Endothelial cell (in vitro differentiated cells): ENCODE measurements around the gene EHMT1. TPM values are rescaled to one million over a fixed set of nuclear protein-coding genes. Genes with fewer than 3 reads are reported as not detected.
"Not testable (repeated sequence)": the region's sequence is repeated elsewhere in the genome, so short reads cannot be mapped to it uniquely, and the experiment has no call there.

ENCODE experiments used
- DNase-seq: peaks from one replicate; pipeline ENCODE4 v3.0.0; 2021; ENCODE audit warnings: low spot score
- H3K27ac Mint-ChIP-seq: one replicate; pipeline ENCODE4 v1.8.0; 2021; ENCODE audit warnings: mixed read lengths, inconsistent platforms; ENCODE audit not compliant: unreplicated experiment
- H3K27me3 Mint-ChIP-seq: one replicate; pipeline ENCODE4 v1.8.0; 2021; ENCODE audit warnings: mild to moderate bottlenecking, moderate library complexity, mixed read lengths, inconsistent platforms; ENCODE audit not compliant: unreplicated experiment
- H3K36me3 Mint-ChIP-seq: one replicate; pipeline ENCODE4 v1.8.0; 2021; ENCODE audit warnings: mild to moderate bottlenecking, low read depth, mixed read lengths, inconsistent platforms; ENCODE audit not compliant: unreplicated experiment
- H3K4me1 Mint-ChIP-seq: one replicate; pipeline ENCODE4 v1.8.0; 2021; ENCODE audit warnings: mild to moderate bottlenecking, mixed read lengths, inconsistent platforms; ENCODE audit not compliant: unreplicated experiment
- H3K4me3 Mint-ChIP-seq: one replicate; pipeline ENCODE4 v1.8.0; 2021; ENCODE audit warnings: mild to moderate bottlenecking, mixed read lengths, inconsistent platforms; ENCODE audit not compliant: unreplicated experiment
- H3K9me3 Mint-ChIP-seq: one replicate; pipeline ENCODE4 v1.8.0; 2021; ENCODE audit warnings: mixed read lengths, inconsistent platforms; ENCODE audit not compliant: unreplicated experiment
- total RNA-seq: library from RNA; stranded (reverse); fragmentation: NEBNext Ultra II Directional; extraction: Animal tissue kit (Norgen Biotek cat#: 25700); gene quantifications from one replicate; pipeline ENCODE4 v1.2.1, GENCODE V29; 2021; ENCODE audit not compliant: unreplicated experiment
- TF ChIP-seq, protein P1 (sequence below): fragments of 200-600 bp; sonication (generic); IDR thresholded peaks from one replicate; pipeline ENCODE4 v1.5.0; 2021; ENCODE audit warnings: antibody characterized with exemption; ENCODE audit not compliant: unreplicated experiment

Gene EHMT1
- total RNA-seq, 1 donor from 2014 or later, result 120 TPM

DNA sequence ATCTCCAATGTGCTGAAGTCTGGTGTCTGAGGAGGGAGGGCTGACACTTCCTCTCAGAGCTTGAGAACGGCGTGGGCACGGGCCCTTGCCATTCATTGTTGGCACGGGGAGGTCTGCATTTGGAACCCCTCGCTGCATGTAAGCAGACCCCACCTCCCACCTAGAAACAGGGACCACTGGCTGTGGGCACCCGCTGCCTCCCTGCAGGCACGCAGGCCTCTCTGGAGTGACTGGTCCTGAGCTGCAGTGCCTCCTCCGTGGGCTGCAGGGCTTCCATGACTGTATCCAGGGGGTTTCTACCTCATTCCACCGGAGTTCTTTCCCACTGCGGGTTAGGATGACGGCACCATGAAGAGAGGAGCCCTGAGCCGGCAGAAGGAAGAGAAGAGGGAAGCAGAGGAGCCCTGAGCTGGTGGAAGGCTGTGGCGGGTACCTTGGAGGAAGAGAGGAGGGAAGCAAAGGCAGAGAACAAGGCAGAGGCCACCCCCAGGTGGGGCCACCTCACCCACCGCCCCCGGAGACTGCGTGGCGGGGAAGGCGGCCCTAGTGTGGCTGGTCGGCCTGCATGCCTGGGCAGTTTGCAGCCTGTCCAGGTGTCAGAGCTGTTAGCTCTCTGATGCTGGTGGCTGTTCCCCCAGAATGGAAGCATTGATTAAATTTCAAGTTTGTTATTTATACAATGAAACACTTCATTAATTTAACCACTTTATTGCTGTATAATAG is 183.9 kb downstream of the EHMT1 start:
- Mint-ChIP-seq H3K4me1 (peaks cover under 1% of the 10 kb centered on the region), H3K36me3 (peaks cover 70% of the 10 kb centered on the region), H3K9me3 (no peaks in the 10 kb centered on the region), H3K27me3 (peaks cover 10% of the 10 kb centered on the region), H3K4me3 (no peak overlapping the region), H3K27ac (no peak overlapping the region)
- no peak for DNase-seq
- TF ChIP-seq, protein P1, sequence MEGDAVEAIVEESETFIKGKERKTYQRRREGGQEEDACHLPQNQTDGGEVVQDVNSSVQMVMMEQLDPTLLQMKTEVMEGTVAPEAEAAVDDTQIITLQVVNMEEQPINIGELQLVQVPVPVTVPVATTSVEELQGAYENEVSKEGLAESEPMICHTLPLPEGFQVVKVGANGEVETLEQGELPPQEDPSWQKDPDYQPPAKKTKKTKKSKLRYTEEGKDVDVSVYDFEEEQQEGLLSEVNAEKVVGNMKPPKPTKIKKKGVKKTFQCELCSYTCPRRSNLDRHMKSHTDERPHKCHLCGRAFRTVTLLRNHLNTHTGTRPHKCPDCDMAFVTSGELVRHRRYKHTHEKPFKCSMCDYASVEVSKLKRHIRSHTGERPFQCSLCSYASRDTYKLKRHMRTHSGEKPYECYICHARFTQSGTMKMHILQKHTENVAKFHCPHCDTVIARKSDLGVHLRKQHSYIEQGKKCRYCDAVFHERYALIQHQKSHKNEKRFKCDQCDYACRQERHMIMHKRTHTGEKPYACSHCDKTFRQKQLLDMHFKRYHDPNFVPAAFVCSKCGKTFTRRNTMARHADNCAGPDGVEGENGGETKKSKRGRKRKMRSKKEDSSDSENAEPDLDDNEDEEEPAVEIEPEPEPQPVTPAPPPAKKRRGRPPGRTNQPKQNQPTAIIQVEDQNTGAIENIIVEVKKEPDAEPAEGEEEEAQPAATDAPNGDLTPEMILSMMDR, result no peak

DNA sequence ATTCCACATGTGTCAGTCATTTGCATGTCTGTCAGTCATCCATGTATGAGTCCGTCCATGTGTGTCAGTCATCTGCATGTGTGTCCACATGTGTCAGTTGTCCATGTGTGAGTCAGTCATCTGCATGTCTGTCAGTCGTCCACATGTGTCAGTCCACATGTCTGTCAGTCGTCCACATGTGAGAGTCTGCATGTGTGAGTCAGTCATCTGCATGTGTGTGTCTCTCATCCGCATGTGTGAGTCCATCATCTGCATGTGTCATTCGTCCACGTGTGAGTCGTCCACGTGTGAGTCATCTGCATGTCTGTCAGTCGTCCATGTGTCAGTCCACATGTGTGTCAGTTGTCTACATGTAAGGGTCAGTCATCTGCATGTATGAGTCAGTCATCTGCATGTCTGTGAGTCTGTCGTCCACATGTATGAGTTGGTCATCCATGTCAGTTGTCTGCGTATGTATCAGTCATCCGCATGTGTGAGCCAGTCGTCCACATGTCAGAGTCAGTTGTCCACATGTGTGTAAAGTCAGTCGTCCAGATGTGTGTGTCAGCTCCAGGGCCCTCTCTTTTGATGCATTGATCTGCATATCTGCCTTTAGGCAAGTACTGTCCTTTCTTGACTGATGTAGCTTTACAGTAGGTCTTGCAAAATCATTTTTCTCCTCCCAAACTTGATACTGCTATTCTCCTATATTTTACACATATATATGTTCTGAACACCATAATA is 186.3 kb downstream of the EHMT1 start:
- H3K36me3 Mint-ChIP-seq, result peaks cover 57% of the 10 kb centered on the region
- no peaks in the 10 kb centered on the region for H3K9me3 Mint-ChIP-seq
- H3K27ac Mint-ChIP-seq, result no peak overlapping the region
- DNase-seq, result no peak
- H3K4me3 Mint-ChIP-seq, result no peak overlapping the region
- peaks cover 4% of the 10 kb centered on the region for H3K27me3 Mint-ChIP-seq
- TF ChIP-seq, protein P1, result no peak
- peaks cover 8% of the 10 kb centered on the region for H3K4me1 Mint-ChIP-seq

DNA sequence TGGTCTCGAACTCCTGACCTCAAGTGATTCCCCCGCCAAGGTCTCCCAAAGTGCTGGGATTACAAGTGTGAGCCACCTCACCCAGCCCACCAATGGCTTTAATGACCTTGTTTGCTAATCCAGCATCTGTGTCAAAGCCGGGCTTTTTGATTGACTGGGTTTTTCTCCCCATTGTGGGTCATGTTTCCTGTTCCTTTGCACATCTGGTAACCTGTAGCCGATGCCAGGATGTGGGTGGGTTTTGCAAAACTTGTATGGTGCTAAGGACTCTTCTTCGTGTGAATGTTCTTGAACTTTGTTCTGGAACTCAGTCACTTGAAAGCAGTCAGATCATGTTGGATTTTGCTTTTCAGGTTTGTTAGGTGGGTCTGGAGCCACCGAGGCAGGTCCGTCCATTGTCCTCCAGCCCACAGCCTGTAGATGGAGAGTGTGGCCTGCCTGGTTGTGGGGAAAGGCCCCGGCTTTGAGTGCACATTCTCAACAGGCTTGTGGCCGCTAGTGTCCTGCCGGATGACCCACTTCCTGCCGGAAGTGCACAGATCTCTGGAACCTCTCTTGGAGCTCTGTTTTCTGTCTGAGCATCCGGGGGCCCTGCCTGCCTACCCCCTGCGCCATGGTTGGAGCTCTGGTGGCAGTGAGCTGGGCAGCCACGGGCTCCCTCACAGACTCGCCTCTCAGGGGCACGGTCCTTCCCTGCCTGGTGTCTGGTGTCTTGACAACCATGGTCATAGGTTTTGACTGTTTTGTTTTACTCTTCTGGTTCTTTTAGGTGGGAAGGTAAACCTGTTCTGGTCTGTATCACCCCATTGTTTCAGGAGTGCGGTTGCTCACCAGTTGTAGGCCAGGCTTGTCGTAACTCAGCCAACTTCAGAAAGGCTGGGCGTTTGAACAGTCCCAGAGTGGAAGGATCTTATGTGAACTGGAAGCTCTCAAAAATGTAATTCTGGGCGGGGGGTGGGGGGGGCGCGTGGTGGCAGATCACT is 189.2 kb downstream of the EHMT1 start:
- TF ChIP-seq, protein P1, result no peak
- DNase-seq, result no peak
- Mint-ChIP-seq H3K9me3 (no peaks in the 10 kb centered on the region), H3K27me3 (peaks cover 2% of the 10 kb centered on the region), H3K4me1 (peaks cover 8% of the 10 kb centered on the region), H3K27ac (peak overlapping the region; percentile 78), H3K36me3 (peaks cover 44% of the 10 kb centered on the region), H3K4me3 (no peak overlapping the region)

DNA sequence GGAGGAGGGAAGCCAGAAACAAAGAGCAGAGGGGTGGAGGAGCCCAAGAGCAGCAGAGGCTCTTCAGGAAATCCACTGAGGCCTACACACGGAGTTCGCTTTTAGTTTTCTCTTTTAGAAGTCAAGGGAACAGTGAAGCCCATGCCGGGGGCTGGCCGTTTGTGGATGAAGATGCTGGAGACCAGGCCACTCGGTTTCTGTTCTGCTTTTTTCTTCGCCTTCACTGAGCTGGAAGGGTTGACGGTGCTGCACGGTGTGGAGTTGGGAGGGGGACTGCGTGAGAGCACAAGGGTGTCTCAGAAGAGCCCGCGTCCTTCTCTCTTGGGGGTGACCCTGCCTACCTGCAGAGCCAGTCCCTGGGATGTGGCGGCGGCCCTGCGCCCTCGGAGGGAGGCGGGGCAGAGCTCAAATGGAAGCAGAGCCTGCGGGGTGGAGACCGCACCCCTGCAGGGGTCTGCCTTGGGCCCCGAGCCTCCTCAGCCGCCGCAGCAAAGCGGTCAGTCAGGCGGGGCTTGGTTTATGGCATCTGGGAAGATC is 190.3 kb downstream of the EHMT1 start:
- Mint-ChIP-seq H3K4me3 (no peak overlapping the region), H3K27me3 (peaks cover 2% of the 10 kb centered on the region), H3K9me3 (no peaks in the 10 kb centered on the region), H3K27ac (peak overlapping the region; percentile 30), H3K36me3 (peaks cover 38% of the 10 kb centered on the region), H3K4me1 (peaks cover 8% of the 10 kb centered on the region)
- TF ChIP-seq, protein P1, result no peak
- no peak for DNase-seq

DNA sequence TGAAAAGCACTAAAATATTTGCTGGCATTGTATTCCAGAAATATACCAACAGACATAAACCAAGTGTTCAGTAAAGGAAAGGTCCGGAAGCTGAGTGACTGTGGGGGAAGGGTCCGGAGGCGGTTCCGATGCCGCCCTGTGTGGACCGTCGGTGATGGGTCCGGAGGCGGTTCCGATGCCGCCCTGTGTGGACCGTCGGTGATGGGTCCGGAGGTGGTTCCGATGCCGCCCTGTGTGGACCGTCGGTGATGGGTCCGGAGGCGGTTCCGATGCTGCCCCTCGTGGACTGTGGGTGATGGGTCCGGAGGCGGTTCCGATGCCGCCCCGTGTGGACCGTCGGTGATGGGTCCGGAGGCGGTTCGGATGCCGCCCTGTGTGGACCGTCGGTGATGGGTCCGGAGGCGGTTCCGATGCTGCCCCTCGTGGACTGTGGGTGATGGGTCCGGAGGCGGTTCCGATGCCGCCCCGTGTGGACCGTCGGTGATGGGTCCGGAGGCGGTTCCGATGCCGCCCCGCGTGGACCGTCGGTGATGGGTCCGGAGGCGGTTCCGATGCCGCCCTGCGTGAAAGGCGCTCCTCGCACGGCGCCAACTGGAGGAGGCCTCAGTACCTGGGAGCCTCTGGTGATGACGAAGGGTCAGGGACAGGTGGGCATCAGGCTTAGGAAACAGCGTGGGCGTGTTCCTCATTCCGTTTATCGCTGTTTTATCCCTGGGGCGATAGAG is 191.1 kb downstream of the EHMT1 start:
- peaks cover 41% of the 10 kb centered on the region for H3K36me3 Mint-ChIP-seq
- H3K4me3 Mint-ChIP-seq, H3K9me3 Mint-ChIP-seq, H3K27ac Mint-ChIP-seq, DNase-seq, H3K4me1 Mint-ChIP-seq, H3K27me3 Mint-ChIP-seq: not testable (repeated sequence)
